Measurements from ENCODE around the gene PTPRS. TPM values are rescaled to one million over a fixed set of nuclear protein-coding genes. Genes with fewer than 3 reads are reported as not detected.

Gene PTPRS
- total and polyA plus RNA-seq, 2 of the 13 experiments (the other 11 are each of a cell fraction or from before 2014, with no cell fraction given), result 32.7 to 43.9 TPM

DNA sequence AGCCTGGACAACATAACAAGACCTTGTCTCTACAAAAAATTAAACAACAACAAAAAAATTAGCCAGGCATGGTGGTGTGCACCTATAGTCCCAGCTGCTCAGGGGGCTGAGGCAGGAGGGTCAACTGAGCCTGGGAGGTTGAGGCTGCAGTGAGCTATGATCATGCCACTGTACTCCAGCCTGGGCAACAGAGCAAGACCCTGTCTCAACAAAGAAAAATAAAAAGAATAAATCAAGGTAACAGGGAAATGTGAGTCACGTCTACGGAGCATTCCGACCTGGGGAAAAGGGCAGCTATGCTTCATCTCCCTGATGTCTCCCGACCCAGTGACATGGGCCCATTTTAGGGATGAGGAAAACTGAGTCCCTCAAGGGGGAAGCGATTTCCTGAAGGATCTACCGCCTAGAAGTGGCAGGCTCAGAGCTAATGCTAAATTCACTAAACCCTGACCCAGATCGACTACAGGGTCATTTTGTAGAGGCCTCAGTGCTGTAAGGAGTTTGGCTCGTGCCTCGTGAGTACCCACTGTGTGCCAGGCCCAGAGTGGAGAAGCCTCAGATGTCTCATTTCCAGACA, 19.5 kb downstream of the PTPRS start:
- Histone ChIP-seq H2AFZ (ENCODE audit: low read length) (no peak overlapping the region), H3K27me3 (ENCODE audit: control insufficient read depth in 1 of 2, insufficient read depth in 2 of 2, low read length in 2 of 2) (no peaks in the 10 kb centered on the region), H3K79me2 (ENCODE audit: insufficient read depth, low read length) (no peaks in the 10 kb centered on the region), H3K9me3 (ENCODE audit: low read length) (no peaks in the 10 kb centered on the region), H4K20me1 (ENCODE audit: insufficient read depth, low read length) (peaks cover 7% of the 10 kb centered on the region; the same call in 1 of the 2 replicates), H3K4me2 (ENCODE audit: low read depth, low read length) (no peak overlapping the region; the same call in 1 of the 2 replicates), H3K9ac (ENCODE audit: insufficient read depth, low read depth, low read length) (no peak overlapping the region), H3K36me3 (replicated peaks in 1 of 2; ENCODE audit: control insufficient read depth in 1 of 2, insufficient read depth in 2 of 2, low read length in 2 of 2) (no peaks in the 10 kb centered on the region), H3K4me1 (ENCODE audit: insufficient read depth, low read length) (peaks cover 27% of the 10 kb centered on the region), H3K4me3 (replicated peaks in 1 of 3; ENCODE audit: insufficient read depth in 1 of 3, low read depth in 2 of 3, low read length in 3 of 3) (no peak overlapping the region), H3K27ac (ENCODE audit: extremely low read length, insufficient read depth, low read length) (no peak overlapping the region)
- ChIA-PET POLR2A (no interaction called here), CTCF (ENCODE audit: low intra/inter-chr PET ratio, low total read pairs) (no interaction called here)
- in situ Hi-C loops (cut with HindIII; ENCODE audit: extremely low pct_ligation_motif_present, low pct_unique_long_range_greater_than_20kb), result no loop called here
- TF ChIP-seq ZNF629 (CRISPR knock-in tag; conservative IDR thresholded peaks at IDR 0.05), result peak; percentile 96
- TF ChIP-seq ZNF121 (CRISPR knock-in tag; IDR thresholded peaks at IDR 0.05), result peak; percentile 52; the same call in 1 of the 2 replicates
- TF ChIP-seq CHD4 (IDR thresholded peaks at IDR 0.05; ENCODE audit: borderline replicate concordance, low read length), result peak; percentile 80; the same call in 1 of the 2 replicates
- TF ChIP-seq KDM1A (CRISPR knock-in tag; IDR thresholded peaks at IDR 0.05), result 0 out of 2 replicates have a peak, but pooled peaks have one; percentile 25
- no peak for TF ChIP-seq ZBTB34 (CRISPR knock-in tag; IDR thresholded peaks at IDR 0.05)
- TF ChIP-seq ZMYM3 (CRISPR knock-in tag; IDR thresholded peaks at IDR 0.05), result peak; percentile 80
- TF ChIP-seq ADNP (CRISPR knock-in tag; IDR thresholded peaks at IDR 0.05), result peak; percentile 62; the same call in 1 of the 2 replicates
- no peak for TF ChIP-seq MXI1 (IDR thresholded peaks at IDR 0.05; ENCODE audit: borderline replicate concordance, low read depth, low read length)
- no peak for TF ChIP-seq DNMT1 (CRISPR knock-in tag; IDR thresholded peaks at IDR 0.05)
- intact Hi-C loops (cut with micrococcal nuclease; ENCODE audit: unreplicated experiment), result no loop called here
- FAIRE-seq (no peak), ATAC-seq (no peak), DNase-seq (ENCODE audit: low spot score) (no peak)
- BruUV-seq (replicated peaks), result no TSS peak
- over 99% methylated on average over 6 of the region's 9 CpGs for WGBS (ENCODE audit: low lambda C conversion rate)

All from HepG2 (cell line).